Activated T-helper 1 cell treated with anti-CD3 and anti-CD28 coated beads, Interleukin-12 subunit alpha, Interleukin-12 subunit beta, Interleukin-2, Interleukin-4 antibody, amounts not matched to agents 30 ng/mL and 10 ng/mL and 1 ng/mL, durations not matched to agents 14 hours and 24 hours and 36 hours (primary cell): ENCODE measurements around the gene TRIM56. TPM values are rescaled to one million over a fixed set of nuclear protein-coding genes. Genes with fewer than 3 reads are reported as not detected.
"Not testable (repeated sequence)": the region's sequence is repeated elsewhere in the genome, so short reads cannot be mapped to it uniquely, and the experiment has no call there.

Experiments
- DNase-seq: peaks from one replicate; pipeline ENCODE4 v3.0.0; 2021; ENCODE audit warnings: low spot score
- H3K27ac Mint-ChIP-seq: one replicate; pipeline ENCODE4 v1.8.0; 2021; ENCODE audit warnings: mild to moderate bottlenecking, mixed read lengths
- H3K27me3 Mint-ChIP-seq: one replicate; pipeline ENCODE4 v1.8.0; 2022; ENCODE audit warnings: mild to moderate bottlenecking, moderate library complexity, mixed read lengths; ENCODE audit not compliant: insufficient read depth
- H3K36me3 Mint-ChIP-seq: one replicate; pipeline ENCODE4 v1.8.0; 2021; ENCODE audit warnings: low read depth, mixed read lengths
- H3K4me1 Mint-ChIP-seq: one replicate; pipeline ENCODE4 v1.8.0; 2021; ENCODE audit warnings: low read depth, mixed read lengths
- H3K4me3 Mint-ChIP-seq: one replicate; pipeline ENCODE4 v1.8.0; 2021; ENCODE audit warnings: mild to moderate bottlenecking, moderate library complexity, mixed read lengths
- H3K9me3 Mint-ChIP-seq: one replicate; pipeline ENCODE4 v1.8.0; 2021; ENCODE audit warnings: mixed read lengths
- intact Hi-C: fragments of 100-400 bp; cut with micrococcal nuclease; formaldehyde crosslinking; loops from one replicate; pipeline ENCODE4 v1.15.1; 2024
- total RNA-seq: library from RNA; stranded (reverse); gene quantifications from 2 replicates; pipeline ENCODE4 v1.2.3, GENCODE V29; 2022

TRIM56 gene
- total RNA-seq, 1 donor from 2014 or later, result 45.7 TPM

GRCh38 chr7:101108961-101109360 is 23.7 kb downstream of the TRIM56 start:
- Mint-ChIP-seq H3K27me3 (peaks cover 4% of the 10 kb centered on the region), H3K4me1 (no peaks in the 10 kb centered on the region), H3K27ac (no peak overlapping the region), H3K4me3 (no peak overlapping the region), H3K36me3 (no peaks in the 10 kb centered on the region), H3K9me3 (no peaks in the 10 kb centered on the region)
- DNase-seq, result no peak
- intact Hi-C loops, result no loop called here

- peaks cover 4% of the 10 kb centered on the region for H3K27me3 Mint-ChIP-seq
- H3K4me1 Mint-ChIP-seq, result no peaks in the 10 kb centered on the region
- H3K36me3 Mint-ChIP-seq, result no peaks in the 10 kb centered on the region
- H3K27ac Mint-ChIP-seq, result no peak overlapping the region
- no peak overlapping the region for H3K4me3 Mint-ChIP-seq
- no peak for DNase-seq
- intact Hi-C loops, result no loop called here
- no peaks in the 10 kb centered on the region for H3K9me3 Mint-ChIP-seq
These were observed 24.1 kb downstream of the TRIM56 start for GRCh38 chr7:101109368-101109767.

GRCh38 chr7:101111261-101111660 is 26.0 kb downstream of the TRIM56 start:
- Mint-ChIP-seq H3K27me3 (peaks cover 5% of the 10 kb centered on the region), H3K9me3 (no peaks in the 10 kb centered on the region), H3K36me3 (no peaks in the 10 kb centered on the region), H3K4me3 (no peak overlapping the region), H3K27ac (no peak overlapping the region), H3K4me1 (no peaks in the 10 kb centered on the region)
- intact Hi-C loops, result no loop called here
- DNase-seq, result no peak

GRCh38 chr7:101112233-101112632 is 27.0 kb downstream of the TRIM56 start:
- H3K27ac Mint-ChIP-seq, result no peak overlapping the region
- H3K4me3 Mint-ChIP-seq, result no peak overlapping the region
- no peaks in the 10 kb centered on the region for H3K36me3 Mint-ChIP-seq
- no peaks in the 10 kb centered on the region for H3K4me1 Mint-ChIP-seq
- H3K9me3 Mint-ChIP-seq, result no peaks in the 10 kb centered on the region
- intact Hi-C loops, result no loop called here
- no peak for DNase-seq
- H3K27me3 Mint-ChIP-seq, result peaks cover 5% of the 10 kb centered on the region

- H3K36me3 Mint-ChIP-seq, H3K4me3 Mint-ChIP-seq, H3K4me1 Mint-ChIP-seq, H3K9me3 Mint-ChIP-seq, H3K27ac Mint-ChIP-seq, H3K27me3 Mint-ChIP-seq, intact Hi-C loops, DNase-seq: not testable (repeated sequence)
These were observed 27.9 kb downstream of the TRIM56 start for GRCh38 chr7:101113140-101113539.

GRCh38 chr7:101113836-101114235 is 28.6 kb downstream of the TRIM56 start:
- Mint-ChIP-seq H3K27me3 (peaks cover 7% of the 10 kb centered on the region), H3K27ac (no peak overlapping the region), H3K9me3 (no peaks in the 10 kb centered on the region), H3K4me3 (no peak overlapping the region), H3K36me3 (no peaks in the 10 kb centered on the region), H3K4me1 (no peaks in the 10 kb centered on the region)
- intact Hi-C loops, result no loop called here
- DNase-seq, result no peak

- no peak overlapping the region for H3K4me3 Mint-ChIP-seq
- H3K27ac Mint-ChIP-seq, result no peak overlapping the region
- no peaks in the 10 kb centered on the region for H3K4me1 Mint-ChIP-seq
- intact Hi-C loops, result no loop called here
- H3K9me3 Mint-ChIP-seq, result no peaks in the 10 kb centered on the region
- no peak for DNase-seq
- no peaks in the 10 kb centered on the region for H3K36me3 Mint-ChIP-seq
- peaks cover 7% of the 10 kb centered on the region for H3K27me3 Mint-ChIP-seq
These were observed 29.2 kb downstream of the TRIM56 start for GRCh38 chr7:101114492-101114891.

- intact Hi-C loops, result no loop called here
- no peak for DNase-seq
- Mint-ChIP-seq H3K27me3 (peaks cover 12% of the 10 kb centered on the region), H3K4me3 (no peak overlapping the region), H3K9me3 (no peaks in the 10 kb centered on the region), H3K27ac (no peak overlapping the region), H3K36me3 (no peaks in the 10 kb centered on the region), H3K4me1 (no peaks in the 10 kb centered on the region)
These were observed 29.9 kb downstream of the TRIM56 start for GRCh38 chr7:101115215-101115614.

GRCh38 chr7:101116898-101117297 is 31.6 kb downstream of the TRIM56 start:
- intact Hi-C loops, result no loop called here
- H3K4me1 Mint-ChIP-seq, result peaks cover 2% of the 10 kb centered on the region
- no peaks in the 10 kb centered on the region for H3K36me3 Mint-ChIP-seq
- DNase-seq, result no peak
- no peak overlapping the region for H3K27ac Mint-ChIP-seq
- H3K27me3 Mint-ChIP-seq, result peaks cover 19% of the 10 kb centered on the region
- no peaks in the 10 kb centered on the region for H3K9me3 Mint-ChIP-seq
- no peak overlapping the region for H3K4me3 Mint-ChIP-seq

- intact Hi-C loops, result no loop called here
- Mint-ChIP-seq H3K27ac (no peak overlapping the region), H3K4me1 (peaks cover 10% of the 10 kb centered on the region), H3K4me3 (no peak overlapping the region), H3K27me3 (peaks cover 28% of the 10 kb centered on the region), H3K9me3 (no peaks in the 10 kb centered on the region), H3K36me3 (no peaks in the 10 kb centered on the region)
- no peak for DNase-seq
These were observed 33.6 kb downstream of the TRIM56 start for GRCh38 chr7:101118856-101119255.

- Mint-ChIP-seq H3K27me3 (peaks cover 33% of the 10 kb centered on the region), H3K4me3 (no peak overlapping the region), H3K4me1 (peaks cover 17% of the 10 kb centered on the region), H3K9me3 (no peaks in the 10 kb centered on the region), H3K36me3 (no peaks in the 10 kb centered on the region), H3K27ac (no peak overlapping the region)
- intact Hi-C loops, result no loop called here
- DNase-seq, result no peak
These were observed 34.6 kb downstream of the TRIM56 start for GRCh38 chr7:101119876-101120275.

- no peak overlapping the region for H3K4me3 Mint-ChIP-seq
- H3K27me3 Mint-ChIP-seq, result peaks cover 34% of the 10 kb centered on the region
- no peak overlapping the region for H3K27ac Mint-ChIP-seq
These were observed 35.0 kb downstream of the TRIM56 start for GRCh38 chr7:101120315-101120714.

GRCh38 chr7:101121631-101121990 is 36.3 kb downstream of the TRIM56 start:
- H3K36me3 Mint-ChIP-seq, H3K9me3 Mint-ChIP-seq, intact Hi-C loops, H3K27ac Mint-ChIP-seq, DNase-seq: not testable (repeated sequence)
- peaks cover 34% of the 10 kb centered on the region for H3K4me1 Mint-ChIP-seq
- peak overlapping the region; percentile 58 for H3K4me3 Mint-ChIP-seq
- peaks cover 35% of the 10 kb centered on the region for H3K27me3 Mint-ChIP-seq

More at GRCh38 chr7:101120315-101120714, 35.0 kb downstream of the TRIM56 start:
- DNase-seq, result no peak
- Mint-ChIP-seq H3K36me3 (no peaks in the 10 kb centered on the region), H3K9me3 (no peaks in the 10 kb centered on the region), H3K4me1 (peaks cover 21% of the 10 kb centered on the region)
- intact Hi-C loops, result no loop called here
